NB4 (cell line): ENCODE results near the gene PIEZO2.

Source experiments
- DNase-seq: peaks from one replicate; pipeline ENCODE4 v3.0.0; 2010; ENCODE audit warnings: low read depth
- H3K4me3 ChIP-seq: one replicate; pipeline ENCODE4 v1.5.1; 2011; ENCODE audit warnings: mild to moderate bottlenecking, low read depth, low read length, moderate library complexity
- CTCF ChIP-seq: IDR thresholded peaks from one replicate; pipeline ENCODE4 v1.5.1; 2012; ENCODE audit warnings: low read depth, low read length
- MYC ChIP-seq: IDR thresholded peaks from 2 replicates; pipeline ENCODE4 v1.6.1; 2011; ENCODE audit warnings: low read depth, low read length
- POLR2A ChIP-seq: IDR thresholded peaks from 2 replicates; pipeline ENCODE4 v1.6.1; 2011; ENCODE audit warnings: mild to moderate bottlenecking; ENCODE audit not compliant: insufficient read length; ENCODE audit errors: extremely low read depth
- TF ChIP-seq, protein P1 (sequence below): IDR thresholded peaks from 2 replicates; pipeline ENCODE4 v1.6.1; 2011; ENCODE audit warnings: low read depth, low read length

The PIEZO2 gene

GRCh38 chr18:10743766-10744165 lies 405.6 kb downstream of the PIEZO2 start:
- no peak for DNase-seq
- no peak overlapping the region for H3K4me3 ChIP-seq
- TF ChIP-seq CTCF (no peak), MYC (no peak), POLR2A (no peak)
- TF ChIP-seq, protein P1, sequence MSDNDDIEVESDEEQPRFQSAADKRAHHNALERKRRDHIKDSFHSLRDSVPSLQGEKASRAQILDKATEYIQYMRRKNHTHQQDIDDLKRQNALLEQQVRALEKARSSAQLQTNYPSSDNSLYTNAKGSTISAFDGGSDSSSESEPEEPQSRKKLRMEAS, result no peak

GRCh38 chr18:10739152-10739551 lies 410.2 kb downstream of the PIEZO2 start:
- TF ChIP-seq MYC (no peak), POLR2A (no peak), CTCF (no peak)
- TF ChIP-seq, protein P1, result no peak
- no peak for DNase-seq
- no peak overlapping the region for H3K4me3 ChIP-seq

GRCh38 chr18:10736984-10737383 lies 412.4 kb downstream of the PIEZO2 start:
- DNase-seq, result peak; percentile 34
- TF ChIP-seq, protein P1, result no peak
- TF ChIP-seq MYC (no peak), CTCF (no peak), POLR2A (no peak)
- no peak overlapping the region for H3K4me3 ChIP-seq

DNA sequence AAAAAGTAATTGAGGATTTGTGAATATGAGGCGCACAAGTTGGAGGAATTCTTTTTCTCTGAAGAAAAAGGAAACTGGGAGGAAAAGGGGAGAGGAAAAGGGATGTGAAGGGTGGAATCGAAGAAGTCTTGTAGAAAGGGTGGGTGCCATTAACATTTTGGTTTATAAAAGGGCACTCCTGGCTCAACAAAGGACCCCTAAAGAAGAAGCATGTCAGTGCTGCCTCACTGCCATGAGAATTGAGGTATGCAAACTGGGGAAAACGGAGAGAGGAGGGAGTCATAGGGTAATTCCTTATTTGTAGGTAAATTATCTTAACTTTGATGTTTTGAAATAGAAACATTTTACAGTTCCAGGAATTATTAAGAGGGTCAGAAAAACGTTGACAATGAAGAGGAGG lies 416.4 kb downstream of the PIEZO2 start:
- no peak for TF ChIP-seq POLR2A
- TF ChIP-seq, protein P1, result no peak
- no peak for TF ChIP-seq CTCF
- no peak for TF ChIP-seq MYC
- DNase-seq, result no peak
- no peak overlapping the region for H3K4me3 ChIP-seq

GRCh38 chr18:10727477-10727876 lies 421.9 kb downstream of the PIEZO2 start:
- no peak for TF ChIP-seq CTCF
- TF ChIP-seq, protein P1, result no peak
- TF ChIP-seq POLR2A, result no peak
- TF ChIP-seq MYC, result no peak
- no peak for DNase-seq
- H3K4me3 ChIP-seq, result no peak overlapping the region
